Natural killer cell treated with Interleukin-12 subunit alpha and Interleukin-12 subunit beta and Interleukin-15 and Interleukin-18, amount 100 ng/mL, for 72 hours (primary cell): ENCODE data around the gene HPCAL1. TPM values are rescaled to one million over a fixed set of nuclear protein-coding genes. Genes with fewer than 3 reads are reported as not detected.

Source experiments
- ATAC-seq, 2 donors: fragments of 150-1000 bp; cut with Tn5 transposase in 1 of 2; sonication (Bioruptor Pico), chemical (Tn5 transposase) in 1 of 2; 2 replicates each; pipeline ENCODE4 v1.10.0; 2021
- DNase-seq: peaks from one replicate; pipeline ENCODE4 v3.0.0; 2022; ENCODE audit warnings: low spot score
- H3K27ac Mint-ChIP-seq, 2 donors: 1 replicate in 1 of 2; 2 replicates in 1 of 2; pipeline ENCODE4 v1.8.0; 2022; ENCODE audit warnings: mixed read lengths in 2 of 2, mild to moderate bottlenecking in 1 of 2, moderate library complexity in 1 of 2
- H3K27me3 Mint-ChIP-seq, 2 donors: 1 replicate in 1 of 2; 2 replicates in 1 of 2; pipeline ENCODE4 v1.8.0; 2022; ENCODE audit warnings: mixed read lengths in 2 of 2
- H3K36me3 Mint-ChIP-seq: one replicate; pipeline ENCODE4 v1.8.0; 2022; ENCODE audit warnings: mixed read lengths
- H3K4me1 Mint-ChIP-seq, 2 donors: 1 replicate in 1 of 2; 2 replicates in 1 of 2; pipeline ENCODE4 v1.8.0; 2022; ENCODE audit warnings: low read depth in 2 of 2, mixed read lengths in 2 of 2, mild to moderate bottlenecking in 1 of 2
- H3K4me3 Mint-ChIP-seq: one replicate; pipeline ENCODE4 v1.8.0; 2022; ENCODE audit warnings: mixed read lengths
- H3K9me3 Mint-ChIP-seq: 2 replicates; pipeline ENCODE4 v1.8.0; 2022; ENCODE audit warnings: mixed read lengths
- total RNA-seq, 2 donors: library from RNA; stranded (reverse); gene quantifications; one replicate each; pipeline ENCODE4 v1.2.3, GENCODE V29; 2022

Gene HPCAL1
- total RNA-seq, 2 donors from 2014 or later, result 13.8 to 19.0 TPM

DNA sequence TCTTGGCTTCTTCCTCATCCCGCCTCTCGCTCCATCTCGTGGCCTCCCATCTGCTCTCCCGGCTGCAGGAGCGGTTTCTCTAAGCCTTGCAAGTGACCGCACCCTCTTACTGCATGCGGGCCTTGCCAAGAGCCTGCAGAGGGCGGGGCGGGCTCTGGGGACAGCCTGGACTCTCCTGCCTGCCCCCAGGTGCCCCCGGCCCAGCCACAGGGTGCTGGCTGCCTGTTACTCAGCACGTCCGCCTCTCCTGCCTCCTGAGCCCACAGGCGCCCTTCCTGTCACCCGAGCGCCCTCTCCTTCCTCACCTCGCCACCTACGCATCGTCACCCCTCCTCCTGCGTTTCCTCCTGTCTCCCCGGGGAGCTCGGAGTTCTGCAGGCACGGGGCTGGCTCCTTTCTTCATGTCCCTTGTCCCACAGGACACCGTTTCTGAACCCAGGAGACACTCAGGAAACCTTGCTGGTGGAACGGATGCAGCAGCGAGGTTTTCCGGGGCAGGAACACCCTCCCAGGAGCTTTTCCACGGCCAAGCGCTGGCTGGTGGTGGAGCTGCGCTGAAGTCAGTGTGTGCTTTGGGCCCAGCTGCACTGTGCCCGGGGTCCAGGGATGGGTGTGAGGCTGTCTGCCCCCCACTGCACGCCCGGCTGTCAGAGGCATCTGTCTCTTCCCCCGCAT, 28.5 kb downstream of the HPCAL1 start:
- peak; percentile 77 to 86 for ATAC-seq
- H3K27ac Mint-ChIP-seq, result peak overlapping the region; percentile 77 to 89
- no peaks in the 10 kb centered on the region for H3K9me3 Mint-ChIP-seq
- H3K4me1 Mint-ChIP-seq, result peaks cover 29 to 47% of the 10 kb centered on the region in 2 donors
- H3K27me3 Mint-ChIP-seq, result no peaks in the 10 kb centered on the region
- no peaks in the 10 kb centered on the region for H3K36me3 Mint-ChIP-seq
- H3K4me3 Mint-ChIP-seq, result peak overlapping the region; percentile 87
- DNase-seq, result peak; percentile 82

DNA sequence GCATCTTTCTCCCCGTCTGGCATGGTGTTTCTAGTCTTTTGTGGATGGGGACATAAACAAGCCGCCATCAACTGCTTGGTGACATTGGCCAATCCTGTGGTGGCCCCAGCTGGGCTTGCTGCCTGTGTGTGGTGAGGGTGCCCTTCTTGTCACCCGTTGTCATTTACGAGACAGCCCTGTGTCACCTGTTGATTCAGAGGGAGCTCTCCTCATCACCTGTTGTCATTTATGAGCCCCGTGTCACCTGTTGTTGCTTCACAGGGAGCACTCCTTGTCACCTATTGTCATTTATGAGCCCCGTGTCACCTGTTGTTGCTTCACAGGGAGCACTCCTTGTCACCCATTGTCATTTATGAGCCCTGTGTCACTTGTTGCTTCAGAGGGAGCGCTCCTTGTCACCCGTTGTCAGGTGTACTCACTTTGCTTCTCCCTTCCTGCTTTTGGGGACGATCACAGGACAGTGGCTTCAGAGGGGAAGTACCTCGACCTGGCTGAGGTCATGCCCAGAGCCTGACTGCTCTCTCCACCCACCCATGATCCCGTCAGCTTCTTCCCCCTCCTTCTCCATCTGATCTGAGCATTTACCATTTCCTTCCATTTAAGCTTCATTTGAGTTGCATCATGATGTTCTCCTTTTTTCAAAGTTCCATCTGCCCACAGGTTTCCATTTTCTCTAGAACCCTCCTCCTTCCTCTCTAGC, 29.1 kb downstream of the HPCAL1 start:
- peak overlapping the region; percentile 77 to 89 for H3K27ac Mint-ChIP-seq
- no peaks in the 10 kb centered on the region for H3K36me3 Mint-ChIP-seq
- peak; percentile 69 to 78 for ATAC-seq
- H3K4me3 Mint-ChIP-seq, result peak overlapping the region; percentile 87
- DNase-seq, result peak; percentile 64
- H3K4me1 Mint-ChIP-seq, result peaks cover 29 to 45% of the 10 kb centered on the region in 2 donors
- H3K9me3 Mint-ChIP-seq, result no peaks in the 10 kb centered on the region
- H3K27me3 Mint-ChIP-seq, result no peaks in the 10 kb centered on the region

DNA sequence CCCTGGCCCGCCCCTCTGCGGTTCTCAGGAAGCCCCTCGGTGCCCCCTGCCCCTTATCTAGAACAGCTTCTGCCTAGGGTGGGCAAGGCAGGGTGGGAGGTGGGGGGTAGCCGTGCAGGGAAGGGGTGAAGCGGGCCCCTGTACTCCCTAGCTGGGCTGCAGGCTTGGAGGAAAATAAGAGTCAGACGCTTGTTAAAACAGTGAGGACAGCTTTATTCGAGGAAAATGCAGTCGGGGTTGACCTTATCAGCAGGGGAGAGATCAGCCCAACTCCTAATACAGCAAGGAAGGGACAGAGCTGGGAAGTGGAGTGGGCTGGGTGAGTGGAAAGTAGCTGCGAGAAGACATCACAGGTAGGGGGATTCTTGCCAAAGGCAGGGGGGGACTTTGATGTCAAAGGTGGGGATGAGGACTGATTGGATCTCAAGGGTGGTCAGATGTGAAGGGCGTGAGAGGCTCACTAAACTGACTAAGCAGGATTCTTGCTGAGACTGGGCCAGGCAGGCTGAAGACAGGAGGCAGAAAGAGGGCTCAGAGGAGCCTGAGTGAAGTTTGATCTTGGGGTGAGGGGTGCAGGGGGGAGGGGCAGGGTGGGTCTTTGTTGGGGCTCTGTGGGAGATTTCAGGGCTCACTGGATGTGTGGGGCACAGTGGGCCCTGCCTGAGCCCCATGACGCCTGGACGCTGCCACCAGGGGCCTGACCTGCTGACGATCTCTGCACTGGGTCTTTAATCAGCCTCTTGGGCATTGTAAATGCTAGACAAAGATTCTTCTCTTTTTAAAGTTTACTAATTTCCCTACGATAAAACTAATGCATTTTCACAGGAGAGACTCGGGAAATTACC, 29.9 kb downstream of the HPCAL1 start:
- DNase-seq (peak; percentile 31), ATAC-seq (no peak)
- H3K36me3 Mint-ChIP-seq, result no peaks in the 10 kb centered on the region
- H3K27me3 Mint-ChIP-seq, result no peaks in the 10 kb centered on the region
- H3K4me3 Mint-ChIP-seq, result peak overlapping the region; percentile 87
- peaks cover 29 to 46% of the 10 kb centered on the region in 2 donors for H3K4me1 Mint-ChIP-seq
- peak overlapping the region; percentile 77 to 89 for H3K27ac Mint-ChIP-seq
- H3K9me3 Mint-ChIP-seq, result no peaks in the 10 kb centered on the region

GRCh38 chr2:10333247-10333613, 30.5 kb downstream of the HPCAL1 start:
- DNase-seq (peak; percentile 13), ATAC-seq (no peak)
- Mint-ChIP-seq H3K9me3 (no peaks in the 10 kb centered on the region), H3K4me3 (no peak overlapping the region), H3K27me3 (no peaks in the 10 kb centered on the region), H3K27ac (no peak overlapping the region), H3K4me1 (peaks cover 29 to 41% of the 10 kb centered on the region in 2 donors), H3K36me3 (no peaks in the 10 kb centered on the region)

DNA sequence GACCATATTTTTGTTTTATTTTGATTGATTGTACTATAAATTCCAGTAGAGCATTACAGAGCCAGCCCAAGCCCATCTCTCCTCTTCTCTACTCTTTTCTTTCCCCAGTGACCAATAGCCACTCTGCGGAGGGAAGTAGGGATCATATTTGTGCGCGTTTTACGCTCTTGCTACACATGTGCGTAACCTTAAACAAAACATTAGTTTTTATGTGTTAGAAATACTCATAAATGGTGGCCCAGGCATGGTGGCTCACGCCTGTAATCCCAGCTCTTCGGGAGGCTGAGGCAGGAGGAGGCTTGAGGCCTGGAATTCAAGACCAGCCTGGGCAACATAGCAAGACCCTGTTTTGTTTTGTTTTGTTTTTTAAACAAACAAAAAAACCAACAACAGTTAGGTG, 31.3 kb downstream of the HPCAL1 start:
- ATAC-seq (no peak), DNase-seq (no peak)
- Mint-ChIP-seq H3K36me3 (no peaks in the 10 kb centered on the region), H3K27me3 (no peaks in the 10 kb centered on the region), H3K4me3 (no peak overlapping the region), H3K4me1 (peaks cover 29 to 40% of the 10 kb centered on the region in 2 donors), H3K9me3 (no peaks in the 10 kb centered on the region), H3K27ac (no peak overlapping the region)

DNA sequence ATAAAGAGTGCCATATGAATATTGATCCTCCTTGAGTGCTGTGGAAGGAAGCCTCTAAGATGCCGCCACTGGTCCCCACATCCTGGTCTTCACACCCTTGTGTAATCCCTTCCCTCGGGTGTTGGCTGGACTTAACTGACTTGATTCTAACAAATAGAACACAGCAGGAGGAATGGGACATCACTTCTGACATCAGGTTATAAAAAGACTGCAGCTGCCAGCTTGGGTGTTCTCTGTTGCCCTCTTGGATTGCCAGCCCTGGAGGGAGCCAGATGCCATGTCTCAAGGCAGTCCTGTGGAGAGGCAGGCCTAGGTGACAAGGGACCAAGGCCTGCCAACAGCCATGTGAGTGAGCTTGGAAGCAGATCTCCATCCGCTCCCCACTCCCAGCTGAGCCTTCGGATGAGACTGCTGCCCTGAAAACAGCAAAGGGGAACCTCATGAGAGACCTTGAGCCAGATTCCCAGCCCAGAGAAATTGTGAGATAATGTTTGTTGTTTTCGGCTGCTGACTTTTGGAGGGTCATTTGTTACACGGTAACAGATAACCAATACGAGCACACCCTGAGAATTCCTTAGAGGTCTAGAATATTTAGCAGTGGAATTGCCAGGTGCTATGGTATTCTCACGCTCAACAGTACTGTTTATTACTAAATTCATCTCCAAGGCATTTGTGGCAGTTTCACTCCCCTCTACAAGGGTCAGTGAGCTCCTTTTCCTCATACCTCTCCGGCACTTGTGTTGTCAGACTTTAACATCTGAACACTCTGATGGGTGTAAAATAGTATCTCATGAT, 32.5 kb downstream of the HPCAL1 start:
- peaks cover 22 to 29% of the 10 kb centered on the region in 2 donors for H3K4me1 Mint-ChIP-seq

DNA sequence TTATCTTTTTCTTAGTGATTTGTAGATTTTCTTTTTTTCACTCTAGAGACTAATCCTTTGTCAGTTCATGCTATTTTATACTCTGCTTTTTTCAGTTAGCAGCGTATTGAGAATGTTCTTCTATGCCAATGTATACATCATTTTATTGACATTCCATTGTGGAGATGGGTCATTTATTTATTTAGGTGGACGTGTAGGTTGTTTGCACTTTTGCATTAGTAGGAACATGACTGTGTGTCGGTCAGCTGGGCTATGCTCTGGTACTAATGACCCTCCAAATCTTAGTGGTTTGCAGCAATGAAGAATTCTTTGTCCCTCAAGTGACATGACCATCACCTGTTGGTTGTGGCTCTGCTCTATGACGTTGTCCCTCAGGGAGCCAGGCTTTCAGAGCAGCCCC, 33.6 kb downstream of the HPCAL1 start:
- DNase-seq, result no peak
- Mint-ChIP-seq H3K4me3 (no peak overlapping the region), H3K36me3 (no peaks in the 10 kb centered on the region), H3K27me3 (no peaks in the 10 kb centered on the region), H3K9me3 (no peaks in the 10 kb centered on the region), H3K27ac (no peak overlapping the region), H3K4me1 (peaks cover 11 to 22% of the 10 kb centered on the region in 2 donors)
- ATAC-seq, result no peak

More for the DNA sequence above, 32.5 kb downstream of the HPCAL1 start:
- Mint-ChIP-seq H3K27me3 (no peaks in the 10 kb centered on the region), H3K27ac (no peak overlapping the region), H3K36me3 (no peaks in the 10 kb centered on the region), H3K4me3 (no peak overlapping the region), H3K9me3 (no peaks in the 10 kb centered on the region)
- no peak for ATAC-seq
- peak; percentile 54 for DNase-seq

DNA sequence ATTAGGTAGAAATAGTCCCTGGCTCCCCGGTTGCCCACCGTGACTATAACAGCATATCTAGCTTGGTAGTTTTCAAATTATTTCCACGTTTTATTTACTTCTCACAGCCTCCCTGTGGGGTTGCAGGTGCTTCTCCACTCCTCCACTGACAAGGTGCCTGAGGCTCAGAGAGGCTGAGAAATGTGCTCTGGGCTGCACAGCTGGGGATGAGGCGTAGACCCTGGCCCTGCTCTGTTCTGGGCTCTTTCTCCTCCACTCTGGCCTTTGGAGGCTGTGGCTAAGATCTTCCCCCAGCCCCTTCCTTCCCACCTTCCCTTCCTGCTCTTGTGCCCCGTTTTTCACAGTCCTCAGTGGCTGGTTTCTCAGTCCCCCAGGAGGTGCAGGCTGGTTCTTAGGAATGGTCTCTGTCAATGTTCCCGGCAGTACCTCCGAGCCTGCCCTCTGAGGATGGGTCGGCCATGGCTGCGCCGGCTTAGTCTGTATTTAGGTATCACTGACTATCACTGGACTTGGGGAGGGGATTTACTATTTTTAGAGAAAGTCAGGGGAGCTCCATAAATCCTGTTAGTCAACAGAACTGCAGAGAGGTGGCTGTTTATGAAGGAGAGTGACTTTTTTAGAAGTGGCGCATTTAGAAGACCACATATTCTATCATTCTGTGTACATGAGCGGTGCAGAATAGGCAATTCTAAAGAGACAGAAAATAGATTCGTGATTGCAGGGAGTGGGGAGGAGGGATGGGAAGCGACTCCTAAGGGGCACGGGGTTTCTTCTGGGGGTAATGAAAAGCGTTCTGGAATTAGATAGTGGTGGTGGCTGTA, 35.0 kb downstream of the HPCAL1 start:
- ATAC-seq, result no peak
- H3K27me3 Mint-ChIP-seq, result no peaks in the 10 kb centered on the region
- H3K36me3 Mint-ChIP-seq, result no peaks in the 10 kb centered on the region
- no peaks in the 10 kb centered on the region for H3K9me3 Mint-ChIP-seq
- no peak overlapping the region for H3K4me3 Mint-ChIP-seq
- H3K27ac Mint-ChIP-seq, result peak overlapping the region in 1 of 2 donors; percentile 26
- peak; percentile 26 for DNase-seq
- peaks cover 0 to 9% of the 10 kb centered on the region in 2 donors for H3K4me1 Mint-ChIP-seq

GRCh38 chr2:10338270-10339188, 35.8 kb downstream of the HPCAL1 start:
- peak; percentile 10 for DNase-seq
- Mint-ChIP-seq H3K9me3 (no peaks in the 10 kb centered on the region), H3K4me1 (peaks cover 3 to 12% of the 10 kb centered on the region in 2 donors), H3K4me3 (no peak overlapping the region), H3K27me3 (no peaks in the 10 kb centered on the region), H3K36me3 (no peaks in the 10 kb centered on the region), H3K27ac (no peak overlapping the region)
- ATAC-seq, result no peak

- Mint-ChIP-seq H3K27me3 (no peaks in the 10 kb centered on the region), H3K9me3 (no peaks in the 10 kb centered on the region), H3K27ac (no peak overlapping the region), H3K4me3 (no peak overlapping the region), H3K4me1 (peaks cover 13 to 23% of the 10 kb centered on the region in 2 donors), H3K36me3 (no peaks in the 10 kb centered on the region)
- DNase-seq (peak; percentile 44), ATAC-seq (no peak)
Measured at GRCh38 chr2:10339647-10340592, 37.2 kb downstream of the HPCAL1 start.

DNA sequence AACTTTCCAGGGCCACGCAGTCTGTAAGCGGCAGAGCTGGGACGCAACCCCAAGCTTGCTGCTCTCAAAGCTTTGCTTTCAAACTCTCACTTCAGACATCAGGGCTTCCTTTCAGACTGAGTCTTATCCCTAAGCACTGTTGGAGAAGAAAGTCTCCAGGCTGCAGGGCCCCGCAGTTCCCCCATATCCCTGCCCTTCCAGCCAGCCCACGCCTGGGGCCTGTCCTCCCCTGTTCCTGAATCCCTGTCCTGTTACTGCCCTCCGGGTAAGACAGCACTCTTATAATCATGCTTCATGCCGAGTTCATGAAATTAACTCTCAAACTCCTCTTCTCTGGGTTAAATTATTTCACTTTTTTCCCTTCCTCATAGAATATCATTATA, 37.9 kb downstream of the HPCAL1 start:
- Mint-ChIP-seq H3K4me1 (peaks cover 16 to 25% of the 10 kb centered on the region in 2 donors), H3K27me3 (no peaks in the 10 kb centered on the region), H3K9me3 (no peaks in the 10 kb centered on the region), H3K36me3 (no peaks in the 10 kb centered on the region), H3K27ac (no peak overlapping the region), H3K4me3 (no peak overlapping the region)
- peak; percentile 2 for DNase-seq
- no peak for ATAC-seq
